ENCODE measurements around the gene HOXC4. TPM values are rescaled to one million over a fixed set of nuclear protein-coding genes. Genes with fewer than 3 reads are reported as not detected.

The HOXC4 gene
- total RNA-seq, 2 experiments from 2014 or later = 0.15 to 0.23 TPM

DNA sequence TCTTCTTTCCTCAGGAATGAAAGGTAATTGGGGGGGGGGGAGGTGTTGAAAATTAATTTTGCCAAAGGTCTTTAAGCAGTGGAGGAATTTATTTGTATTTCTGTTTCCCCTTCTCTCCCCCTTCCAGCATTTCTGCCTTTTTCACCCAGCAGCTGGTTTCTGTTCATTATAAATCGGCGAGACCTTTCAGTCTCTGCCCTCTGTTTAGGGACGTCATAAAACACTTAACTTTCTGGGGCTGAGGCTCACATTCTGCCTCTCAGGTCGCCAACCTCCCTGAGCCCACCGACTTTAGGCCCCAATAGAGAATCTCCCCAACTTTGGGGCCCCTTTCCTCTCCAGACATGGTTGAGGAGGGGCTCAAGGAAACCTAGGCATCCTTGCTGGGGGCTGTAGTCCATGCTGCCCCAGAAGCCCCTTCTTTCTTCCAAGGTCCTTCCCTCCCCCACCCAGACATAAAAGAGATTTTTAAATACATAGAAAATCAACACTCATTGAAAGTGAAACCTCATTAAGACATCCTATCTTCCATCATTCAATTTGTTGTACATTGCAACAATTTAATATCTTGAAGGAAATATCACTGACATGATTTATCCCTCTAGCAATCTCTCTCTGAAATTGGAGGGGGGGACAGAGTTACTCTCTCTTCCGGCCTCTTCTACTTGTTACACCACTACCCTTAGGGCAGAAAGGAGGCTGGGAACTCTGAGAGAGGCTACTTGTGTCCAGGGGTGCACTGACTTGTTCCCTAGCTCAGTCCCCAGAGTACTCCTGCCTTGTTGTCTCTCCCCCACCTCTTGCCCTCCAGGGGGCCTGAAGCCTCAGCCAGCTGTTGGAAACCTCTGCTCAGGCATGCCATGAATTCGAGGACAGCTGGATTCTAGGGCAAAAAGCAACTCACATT, 27.9 kb upstream of the HOXC4 start:
- Mint-ChIP-seq H3K36me3 (ENCODE audit: low read depth) (no peaks in the 10 kb centered on the region), H3K27me3 (peaks cover 84% of the 10 kb centered on the region), H3K4me3 (no peak overlapping the region), H3K27ac (no peak overlapping the region), H3K9me3 (no peaks in the 10 kb centered on the region), H3K4me1 (peaks cover 16% of the 10 kb centered on the region)
- ChIA-PET POLR2A (interaction anchor here (1.2 to 1.5 kb wide), 2 partner anchors 23 to 45 kb away, joined by 3 read pairs; no protein-coding TSS in a partner anchor), CTCF (interaction anchor here (0.7 to 1.9 kb wide), 3 partner anchors 8 to 181 kb away, joined by 3 to 8 read pairs (median 3); no protein-coding TSS in a partner anchor)
- DNase-seq = no peak

- CTCF ChIA-PET = interaction anchor here (1.0 to 1.9 kb wide), 3 partner anchors 9 to 180 kb away, joined by 3 to 8 read pairs (median 4); no protein-coding TSS in a partner anchor
- no peak overlapping the region for H3K4me3 Mint-ChIP-seq
These were observed 26.8 kb upstream of the HOXC4 start for GRCh38 chr12:54026640-54027441.

DNA sequence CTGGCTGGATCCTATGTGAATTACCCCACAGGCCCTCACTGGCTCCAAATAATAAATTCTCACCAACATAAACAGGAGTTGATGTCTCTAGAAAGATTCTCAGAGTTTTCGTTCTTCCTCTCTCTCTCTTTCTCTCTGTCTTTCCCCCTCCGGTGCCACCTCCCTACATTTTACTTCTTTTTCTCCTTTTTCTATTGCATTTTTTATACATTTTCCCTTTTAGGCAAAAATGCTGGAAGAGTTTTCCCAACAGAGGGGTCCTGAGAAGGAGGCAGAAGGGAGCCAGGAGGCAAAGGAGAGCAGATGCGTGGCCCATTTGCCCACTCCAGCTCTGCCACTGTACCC, 26.2 kb upstream of the HOXC4 start:
- POLR2A ChIA-PET = interaction anchor here (1.1 kb wide), 1 partner anchor 10 kb away, joined by 4 read pairs; no protein-coding TSS in a partner anchor
- H3K27ac Mint-ChIP-seq = no peak overlapping the region
- H3K4me3 Mint-ChIP-seq = no peak overlapping the region
- H3K36me3 Mint-ChIP-seq (ENCODE audit: low read depth) = no peaks in the 10 kb centered on the region
- H3K27me3 Mint-ChIP-seq = peaks cover 88% of the 10 kb centered on the region
- H3K9me3 Mint-ChIP-seq = no peaks in the 10 kb centered on the region
- DNase-seq = no peak
- CTCF ChIA-PET = interaction anchor here (1.0 to 1.9 kb wide), 2 partner anchors 10 to 174 kb away, joined by 4 to 8 read pairs; no protein-coding TSS in a partner anchor
- H3K4me1 Mint-ChIP-seq = peaks cover 16% of the 10 kb centered on the region

More at GRCh38 chr12:54026640-54027441, 26.8 kb upstream of the HOXC4 start:
- POLR2A ChIA-PET = interaction anchor here (1.1 kb wide), 1 partner anchor 9 kb away, joined by 4 read pairs; no protein-coding TSS in a partner anchor
- peaks cover 88% of the 10 kb centered on the region for H3K27me3 Mint-ChIP-seq
- H3K4me1 Mint-ChIP-seq = peaks cover 16% of the 10 kb centered on the region
- DNase-seq = no peak
- H3K9me3 Mint-ChIP-seq = no peaks in the 10 kb centered on the region
- no peak overlapping the region for H3K27ac Mint-ChIP-seq
- H3K36me3 Mint-ChIP-seq (ENCODE audit: low read depth) = no peaks in the 10 kb centered on the region

DNA sequence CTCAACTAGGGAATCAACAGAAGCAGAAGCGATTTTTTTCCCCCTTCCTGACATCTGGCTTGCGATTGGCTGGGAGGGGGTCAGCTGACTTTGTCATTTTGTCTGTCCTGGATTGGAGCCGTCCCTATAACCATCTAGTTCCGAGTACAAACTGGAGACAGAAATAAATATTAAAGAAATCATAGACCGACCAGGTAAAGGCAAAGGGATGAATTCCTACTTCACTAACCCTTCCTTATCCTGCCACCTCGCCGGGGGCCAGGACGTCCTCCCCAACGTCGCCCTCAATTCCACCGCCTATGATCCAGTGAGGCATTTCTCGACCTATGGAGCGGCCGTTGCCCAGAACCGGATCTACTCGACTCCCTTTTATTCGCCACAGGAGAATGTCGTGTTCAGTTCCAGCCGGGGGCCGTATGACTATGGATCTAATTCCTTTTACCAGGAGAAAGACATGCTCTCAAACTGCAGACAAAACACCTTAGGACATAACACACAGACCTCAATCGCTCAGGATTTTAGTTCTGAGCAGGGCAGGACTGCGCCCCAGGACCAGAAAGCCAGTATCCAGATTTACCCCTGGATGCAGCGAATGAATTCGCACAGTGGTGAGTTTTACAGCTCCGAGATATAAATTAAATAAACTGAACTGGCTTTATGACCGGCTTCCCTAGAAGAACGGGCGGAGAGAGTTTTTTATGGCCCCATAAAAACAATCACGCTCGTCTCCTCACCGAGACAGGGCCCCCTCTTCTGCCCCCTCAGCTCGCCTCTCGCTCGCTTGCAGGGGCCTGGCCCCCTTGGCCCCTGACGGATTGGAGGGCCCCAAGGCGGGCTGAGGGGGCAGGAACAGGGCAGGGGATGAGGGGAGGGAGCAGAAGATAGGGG, 25.1 kb upstream of the HOXC4 start, which contains the start of gene HOXC6:
Gene HOXC6, plus strand, starts transcription at position 127 of the 888 bp plus-strand sequence. Its CDS starts 82 bp downstream, at position 209.
- Mint-ChIP-seq H3K4me3 (no peak within 1 kb of the TSS), H3K36me3 (ENCODE audit: low read depth) (no peaks in the 10 kb centered on the region), H3K4me1 (peaks cover 25% of the 10 kb centered on the region), H3K27ac (no peak within 1 kb of the TSS), H3K9me3 (no peaks in the 10 kb centered on the region), H3K27me3 (peaks cover 88% of the 10 kb centered on the region)
- CTCF ChIA-PET = interaction anchor here (0.5 to 1.4 kb wide), 5 partner anchors 12 to 173 kb away, joined by 3 to 4 read pairs (median 3); no protein-coding TSS in a partner anchor
- POLR2A ChIA-PET = interaction anchor here (0.6 kb wide), 1 partner anchor 263 kb away, joined by 3 read pairs; no protein-coding TSS in a partner anchor
- DNase-seq = no peak

DNA sequence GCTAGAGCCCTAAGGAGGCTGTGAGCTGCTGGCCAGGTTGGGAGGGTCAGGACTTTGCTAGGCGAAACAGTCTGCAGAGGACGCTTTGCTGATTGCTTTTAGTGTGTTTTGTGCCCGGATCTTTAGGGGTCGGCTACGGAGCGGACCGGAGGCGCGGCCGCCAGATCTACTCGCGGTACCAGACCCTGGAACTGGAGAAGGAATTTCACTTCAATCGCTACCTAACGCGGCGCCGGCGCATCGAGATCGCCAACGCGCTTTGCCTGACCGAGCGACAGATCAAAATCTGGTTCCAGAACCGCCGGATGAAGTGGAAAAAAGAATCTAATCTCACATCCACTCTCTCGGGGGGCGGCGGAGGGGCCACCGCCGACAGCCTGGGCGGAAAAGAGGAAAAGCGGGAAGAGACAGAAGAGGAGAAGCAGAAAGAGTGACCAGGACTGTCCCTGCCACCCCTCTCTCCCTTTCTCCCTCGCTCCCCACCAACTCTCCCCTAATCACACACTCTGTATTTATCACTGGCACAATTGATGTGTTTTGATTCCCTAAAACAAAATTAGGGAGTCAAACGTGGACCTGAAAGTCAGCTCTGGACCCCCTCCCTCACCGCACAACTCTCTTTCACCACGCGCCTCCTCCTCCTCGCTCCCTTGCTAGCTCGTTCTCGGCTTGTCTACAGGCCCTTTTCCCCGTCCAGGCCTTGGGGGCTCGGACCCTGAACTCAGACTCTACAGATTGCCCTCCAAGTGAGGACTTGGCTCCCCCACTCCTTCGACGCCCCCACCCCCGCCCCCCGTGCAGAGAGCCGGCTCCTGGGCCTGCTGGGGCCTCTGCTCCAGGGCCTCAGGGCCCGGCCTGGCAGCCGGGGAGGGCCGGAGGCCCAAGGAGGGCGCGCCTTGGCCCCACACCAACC, 23.9 kb upstream of the HOXC4 start:
- ChIA-PET POLR2A (no interaction called here), CTCF (interaction anchor here (1.3 to 3.9 kb wide), 3 partner anchors 21 to 163 kb away, joined by 3 to 107 read pairs (median 3); partner anchors contain the start of gene SMUG1)
- Mint-ChIP-seq H3K4me3 (no peak overlapping the region), H3K36me3 (ENCODE audit: low read depth) (no peaks in the 10 kb centered on the region), H3K27ac (no peak overlapping the region), H3K9me3 (no peaks in the 10 kb centered on the region), H3K4me1 (peaks cover 29% of the 10 kb centered on the region), H3K27me3 (peaks cover 84% of the 10 kb centered on the region)
- DNase-seq = no peak

- Mint-ChIP-seq H3K27me3 (peaks cover 85% of the 10 kb centered on the region), H3K4me1 (peaks cover 32% of the 10 kb centered on the region), H3K36me3 (ENCODE audit: low read depth) (no peaks in the 10 kb centered on the region), H3K27ac (no peak overlapping the region), H3K9me3 (no peaks in the 10 kb centered on the region), H3K4me3 (no peak overlapping the region)
- ChIA-PET POLR2A (no interaction called here), CTCF (interaction anchor here (0.9 to 3.9 kb wide), 4 partner anchors 22 to 171 kb away, joined by 3 to 107 read pairs (median 26); partner anchors contain the start of gene SMUG1)
- DNase-seq = no peak
These were observed 23.2 kb upstream of the HOXC4 start for GRCh38 chr12:54030442-54030801.

DNA sequence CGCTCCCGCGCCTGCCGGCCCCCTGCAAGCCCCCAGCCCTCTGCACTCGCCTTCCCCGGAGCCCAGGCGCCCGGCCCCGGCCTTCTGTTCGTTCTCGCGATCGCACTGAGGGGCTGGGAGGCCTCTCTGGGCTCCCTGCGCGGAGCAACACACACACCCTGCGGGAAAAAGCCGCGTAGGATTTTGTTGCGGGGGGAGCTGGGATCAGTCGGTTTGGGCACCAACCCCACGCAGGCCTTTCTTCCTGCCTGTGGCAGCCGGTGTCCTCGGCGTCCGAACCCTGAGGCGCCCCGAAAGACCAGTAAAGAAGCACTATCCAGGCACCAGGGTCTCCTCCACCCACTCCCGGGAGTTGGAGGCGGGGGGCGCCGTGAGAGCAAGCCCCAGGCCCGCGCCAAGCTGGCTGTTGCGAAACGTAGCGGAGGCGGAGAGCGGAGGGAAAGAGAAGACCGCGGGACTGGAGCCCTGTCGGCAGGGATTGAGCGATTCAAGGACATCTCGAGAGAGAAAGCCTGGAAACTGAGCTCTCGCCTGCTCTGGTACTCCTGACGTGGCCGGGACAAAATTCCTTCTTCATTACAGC, 22.7 kb upstream of the HOXC4 start:
- Mint-ChIP-seq H3K27ac (no peak overlapping the region), H3K4me1 (peaks cover 32% of the 10 kb centered on the region), H3K36me3 (ENCODE audit: low read depth) (no peaks in the 10 kb centered on the region), H3K9me3 (no peaks in the 10 kb centered on the region), H3K27me3 (peaks cover 85% of the 10 kb centered on the region), H3K4me3 (no peak overlapping the region)
- POLR2A ChIA-PET = no interaction called here
- CTCF ChIA-PET = interaction anchor here (0.9 to 3.9 kb wide), 7 partner anchors 8 to 175 kb away, joined by 3 to 107 read pairs (median 23); partner anchors contain the start of gene SMUG1
- no peak for DNase-seq

- Mint-ChIP-seq H3K4me1 (peaks cover 32% of the 10 kb centered on the region), H3K36me3 (ENCODE audit: low read depth) (no peaks in the 10 kb centered on the region), H3K27ac (no peak overlapping the region), H3K27me3 (peaks cover 85% of the 10 kb centered on the region), H3K9me3 (no peaks in the 10 kb centered on the region), H3K4me3 (no peak overlapping the region)
- ChIA-PET POLR2A (no interaction called here), CTCF (interaction anchor here (0.9 to 3.9 kb wide), 14 partner anchors 8 to 183 kb away, joined by 3 to 107 read pairs (median 7); partner anchors contain the start of genes HOXC10 and SMUG1)
- no peak for DNase-seq
These were observed 22.2 kb upstream of the HOXC4 start for GRCh38 chr12:54031480-54031879.

- Mint-ChIP-seq H3K27ac (no peak overlapping the region), H3K4me3 (no peak overlapping the region), H3K4me1 (peaks cover 29% of the 10 kb centered on the region), H3K27me3 (peaks cover 85% of the 10 kb centered on the region), H3K9me3 (no peaks in the 10 kb centered on the region), H3K36me3 (ENCODE audit: low read depth) (no peaks in the 10 kb centered on the region)
- POLR2A ChIA-PET = interaction anchor here (1.1 to 1.4 kb wide), 2 partner anchors 9 to 23 kb away, joined by 4 read pairs; partner anchors contain the start of gene HOXC8
- DNase-seq = no peak
- CTCF ChIA-PET = interaction anchor here (0.6 to 3.9 kb wide), 39 partner anchors 9 to 1902 kb away, joined by 3 to 107 read pairs (median 4); partner anchors contain the start of genes HOXC10, HOXC4, HOXC8 and SMUG1
These were observed 21.5 kb upstream of the HOXC4 start for GRCh38 chr12:54032086-54032619.

DNA sequence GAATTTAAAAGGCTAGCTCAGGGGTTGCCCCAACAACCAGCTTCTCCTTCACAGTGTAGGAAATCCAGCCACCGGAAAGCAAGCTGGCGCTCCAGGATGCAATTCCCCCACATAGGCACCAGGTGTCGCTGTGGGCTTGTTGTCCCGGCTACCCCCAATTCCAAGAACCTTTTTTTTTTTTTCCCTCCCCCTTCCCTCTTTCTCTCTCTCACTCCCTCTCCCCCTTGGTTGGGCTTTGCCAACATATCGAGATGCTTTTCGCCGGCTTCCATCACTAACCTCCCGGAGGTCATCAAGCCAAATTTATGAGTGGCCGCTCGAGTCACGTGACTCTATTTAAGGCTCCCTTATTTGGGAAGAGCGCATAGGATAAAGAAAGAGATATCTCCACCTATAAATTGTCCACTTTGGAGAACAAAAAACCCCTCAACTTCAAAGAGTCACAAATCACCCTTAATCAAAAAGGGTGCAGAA, 21.0 kb upstream of the HOXC4 start, which contains the start of gene HOXC5:
Gene HOXC5, plus strand, starts transcription at position 424 of the 474 bp plus-strand sequence. CDS start 73 bp downstream, outside the sequence.
- ChIA-PET CTCF (interaction anchor here (0.6 to 3.9 kb wide), 40 partner anchors 8 to 1902 kb away, joined by 3 to 107 read pairs (median 4); partner anchors contain the start of genes HOXC10, HOXC4, HOXC8 and SMUG1), POLR2A (interaction anchor here (0.6 to 1.4 kb wide), 5 partner anchors 9 to 168 kb away, joined by 3 to 4 read pairs (median 4); partner anchors contain the start of gene HOXC8)
- peaks cover 26% of the 10 kb centered on the region for H3K4me1 Mint-ChIP-seq
- H3K9me3 Mint-ChIP-seq = no peaks in the 10 kb centered on the region
- DNase-seq = peak; percentile 69
- H3K36me3 Mint-ChIP-seq (ENCODE audit: low read depth) = no peaks in the 10 kb centered on the region
- H3K4me3 Mint-ChIP-seq = peak within 1 kb of the TSS; percentile 16
- H3K27ac Mint-ChIP-seq = no peak within 1 kb of the TSS
- H3K27me3 Mint-ChIP-seq = peaks cover 85% of the 10 kb centered on the region

All from activated CD4-positive, alpha-beta memory T cell treated with anti-CD3 and anti-CD28 coated beads, Interleukin-2, amount 10 ng/mL, durations not matched to agents 7 days and 5 days (primary cell).